ENCODE measurements around the gene KCNQ5.

KCNQ5 gene

GRCh38 chr6:72748759-72749158, 126.9 kb downstream of the KCNQ5 start:
- peak; percentile 39 for DNase-seq

GRCh38 chr6:72755752-72756151, 133.9 kb downstream of the KCNQ5 start:
- DNase-seq: no peak

- no peak for DNase-seq
Measured at GRCh38 chr6:72757048-72757447, 135.2 kb downstream of the KCNQ5 start.

- no peak for DNase-seq
Measured at GRCh38 chr6:72757926-72758325, 136.1 kb downstream of the KCNQ5 start.

- no peak for DNase-seq
Measured at GRCh38 chr6:72758901-72759300, 137.0 kb downstream of the KCNQ5 start.

- DNase-seq: peak; percentile 25
Measured at GRCh38 chr6:72760114-72760793, 138.4 kb downstream of the KCNQ5 start.

GRCh38 chr6:72761761-72762160, 139.9 kb downstream of the KCNQ5 start:
- no peak for DNase-seq

GRCh38 chr6:72769459-72770125, 147.7 kb downstream of the KCNQ5 start:
- no peak for DNase-seq

- no peak for DNase-seq
Measured at GRCh38 chr6:72770959-72771358, 149.1 kb downstream of the KCNQ5 start.

GRCh38 chr6:72776456-72776855, 154.6 kb downstream of the KCNQ5 start:
- no peak for DNase-seq

GRCh38 chr6:72781624-72782023, 159.8 kb downstream of the KCNQ5 start:
- no peak for DNase-seq

- DNase-seq: no peak
Measured at GRCh38 chr6:72783035-72783434, 161.2 kb downstream of the KCNQ5 start.

GRCh38 chr6:72783666-72784065, 161.8 kb downstream of the KCNQ5 start:
- no peak for DNase-seq

- DNase-seq: no peak
Measured at GRCh38 chr6:72784071-72784470, 162.2 kb downstream of the KCNQ5 start.

- no peak for DNase-seq
Measured at GRCh38 chr6:72784581-72784980, 162.7 kb downstream of the KCNQ5 start.

GRCh38 chr6:72787391-72788031, 165.6 kb downstream of the KCNQ5 start:
- DNase-seq: no peak

GRCh38 chr6:72788188-72788587, 166.3 kb downstream of the KCNQ5 start:
- DNase-seq: no peak

GRCh38 chr6:72789145-72789544, 167.3 kb downstream of the KCNQ5 start:
- DNase-seq: no peak

GRCh38 chr6:72792692-72793091, 170.8 kb downstream of the KCNQ5 start:
- no peak for DNase-seq

- no peak for DNase-seq
Measured at GRCh38 chr6:72793641-72794395, 172.0 kb downstream of the KCNQ5 start.

- no peak for DNase-seq
Measured at GRCh38 chr6:72798196-72798595, 176.3 kb downstream of the KCNQ5 start.

GRCh38 chr6:72809746-72810379, 188.0 kb downstream of the KCNQ5 start:
- no peak for DNase-seq

Data from right hindlimb (tissue), 1 donor.